ENCODE measurements around the gene CPNE5. TPM values are rescaled to one million over a fixed set of nuclear protein-coding genes. Genes with fewer than 3 reads are reported as not detected.
A peak's percentile ranks its signal among the peaks of the same experiment; 100 is the strongest.

CPNE5 gene
- total RNA-seq, 3 donors from 2014 or later (not counting 1 experiment from before 2014, with no cell fraction given), result 1.2 to 8.5 (median 2.0) TPM

- H3K4me3 ChIP-seq (ENCODE audit: low read length), result no peak overlapping the region
- intact Hi-C loops (cut with micrococcal nuclease), result loop anchor here (2.0 to 5.0 kb wide), 3 partner anchors 136 to 336 kb away; no protein-coding TSS in a partner anchor
- no peak for DNase-seq
- no peak overlapping the region for H3K27ac ChIP-seq (ENCODE audit: low read length)
- TF ChIP-seq, protein P1, sequence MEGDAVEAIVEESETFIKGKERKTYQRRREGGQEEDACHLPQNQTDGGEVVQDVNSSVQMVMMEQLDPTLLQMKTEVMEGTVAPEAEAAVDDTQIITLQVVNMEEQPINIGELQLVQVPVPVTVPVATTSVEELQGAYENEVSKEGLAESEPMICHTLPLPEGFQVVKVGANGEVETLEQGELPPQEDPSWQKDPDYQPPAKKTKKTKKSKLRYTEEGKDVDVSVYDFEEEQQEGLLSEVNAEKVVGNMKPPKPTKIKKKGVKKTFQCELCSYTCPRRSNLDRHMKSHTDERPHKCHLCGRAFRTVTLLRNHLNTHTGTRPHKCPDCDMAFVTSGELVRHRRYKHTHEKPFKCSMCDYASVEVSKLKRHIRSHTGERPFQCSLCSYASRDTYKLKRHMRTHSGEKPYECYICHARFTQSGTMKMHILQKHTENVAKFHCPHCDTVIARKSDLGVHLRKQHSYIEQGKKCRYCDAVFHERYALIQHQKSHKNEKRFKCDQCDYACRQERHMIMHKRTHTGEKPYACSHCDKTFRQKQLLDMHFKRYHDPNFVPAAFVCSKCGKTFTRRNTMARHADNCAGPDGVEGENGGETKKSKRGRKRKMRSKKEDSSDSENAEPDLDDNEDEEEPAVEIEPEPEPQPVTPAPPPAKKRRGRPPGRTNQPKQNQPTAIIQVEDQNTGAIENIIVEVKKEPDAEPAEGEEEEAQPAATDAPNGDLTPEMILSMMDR (IDR thresholded peaks at IDR 0.05), result no peak
- WGBS (ENCODE audit: insufficient coverage), result 77% methylated on average over 15 of the region's 15 CpGs
- no peak overlapping the region for H3K4me3 Mint-ChIP-seq
- H3K27me3 Mint-ChIP-seq (ENCODE audit: low read depth in 2 of 2), result peaks cover 0 to 6% of the 10 kb centered on the region in 2 donors
- peaks cover 34 to 42% of the 10 kb centered on the region in 2 donors for H3K4me1 Mint-ChIP-seq
- ATAC-seq, result no peak
- peak overlapping the region in 1 of 2 donors; percentile 68 for H3K27ac Mint-ChIP-seq
- no peaks in the 10 kb centered on the region for H3K9me3 Mint-ChIP-seq
- H3K9me3 ChIP-seq (ENCODE audit: control insufficient read depth, insufficient read depth, low read length), result no peaks in the 10 kb centered on the region
- H3K36me3 ChIP-seq (ENCODE audit: control insufficient read depth, insufficient read depth, low read length), result no peaks in the 10 kb centered on the region
- H3K4me1 ChIP-seq (ENCODE audit: control insufficient read depth, insufficient read depth, low read length), result peaks cover 53% of the 10 kb centered on the region
- H3K27me3 ChIP-seq (ENCODE audit: control insufficient read depth, insufficient read depth, low read length), result no peaks in the 10 kb centered on the region
- H3K36me3 Mint-ChIP-seq, result no peaks in the 10 kb centered on the region
These were observed 80.6 kb downstream of the CPNE5 start for GRCh38 chr6:36758516-36759147.

DNA sequence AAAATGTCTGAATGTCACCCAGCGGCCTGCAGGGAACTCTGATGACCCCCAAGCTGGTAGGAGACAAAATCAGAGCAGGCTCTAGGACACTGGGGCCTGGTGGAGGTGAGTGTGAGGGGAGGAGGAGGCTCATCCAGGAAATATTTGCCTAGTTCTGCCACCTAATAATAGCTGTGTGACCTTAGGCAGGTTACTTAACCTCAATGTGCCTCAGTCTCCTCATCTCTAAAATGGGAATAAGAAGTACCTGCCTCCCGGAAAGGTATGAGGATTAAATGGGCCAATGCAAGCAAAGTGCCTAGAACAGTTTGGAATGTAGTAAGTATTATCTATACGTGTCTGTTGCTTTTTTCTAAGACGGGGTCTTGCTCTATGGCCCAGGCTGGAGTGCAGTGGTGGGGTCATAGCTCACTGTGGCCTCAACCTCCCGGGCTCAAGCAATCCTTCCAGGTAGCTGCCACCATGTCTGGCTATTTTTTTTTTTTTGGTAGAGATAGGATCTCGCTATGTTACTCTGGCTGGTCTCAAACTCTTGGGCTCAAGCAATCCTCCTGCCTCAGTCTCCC, 81.2 kb downstream of the CPNE5 start:
- peaks cover 34 to 42% of the 10 kb centered on the region in 2 donors for H3K4me1 Mint-ChIP-seq
- H3K36me3 Mint-ChIP-seq, result no peaks in the 10 kb centered on the region
- H3K27ac Mint-ChIP-seq, result peak overlapping the region; percentile 81 to 92
- DNase-seq, result no peak
- Histone ChIP-seq H3K27me3 (ENCODE audit: control insufficient read depth, insufficient read depth, low read length) (no peaks in the 10 kb centered on the region), H3K4me3 (ENCODE audit: low read length) (no peak overlapping the region), H3K4me1 (ENCODE audit: control insufficient read depth, insufficient read depth, low read length) (peaks cover 59% of the 10 kb centered on the region), H3K27ac (ENCODE audit: low read length) (no peak overlapping the region), H3K9me3 (ENCODE audit: control insufficient read depth, insufficient read depth, low read length) (no peaks in the 10 kb centered on the region), H3K36me3 (ENCODE audit: control insufficient read depth, insufficient read depth, low read length) (no peaks in the 10 kb centered on the region)
- no peak for ATAC-seq
- TF ChIP-seq, protein P1 (IDR thresholded peaks at IDR 0.05), result no peak
- H3K27me3 Mint-ChIP-seq (ENCODE audit: low read depth in 2 of 2), result peaks cover 0 to 6% of the 10 kb centered on the region in 2 donors
- H3K9me3 Mint-ChIP-seq, result no peaks in the 10 kb centered on the region
- H3K4me3 Mint-ChIP-seq, result no peak overlapping the region
- intact Hi-C loops (cut with micrococcal nuclease), result loop anchor here (2.0 to 5.0 kb wide), 3 partner anchors 135 to 336 kb away; no protein-coding TSS in a partner anchor
- 83% methylated on average over 6 of the region's 6 CpGs for WGBS (ENCODE audit: insufficient coverage)

DNA sequence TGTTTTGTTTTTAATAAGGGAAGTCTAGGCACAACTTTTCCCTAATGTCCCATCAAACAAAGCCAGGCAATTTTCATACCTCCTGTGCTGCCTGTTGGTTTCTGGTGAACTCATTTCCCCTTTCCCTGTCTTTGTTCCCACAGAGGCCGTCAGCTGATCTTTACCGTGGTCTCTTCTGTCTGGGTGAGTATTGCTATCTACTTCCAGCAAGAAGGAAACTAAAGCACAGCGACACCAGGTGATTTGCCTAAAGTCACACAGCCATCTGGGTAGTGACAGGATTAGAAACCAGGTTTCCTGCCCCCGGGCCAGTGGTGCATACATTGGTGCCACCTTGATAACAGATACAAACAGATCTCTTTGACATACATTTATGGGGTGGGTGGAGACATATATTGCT, 82.0 kb downstream of the CPNE5 start:
- intact Hi-C loops (cut with micrococcal nuclease), result loop anchor here (5.0 kb wide), 1 partner anchor 335 kb away; no protein-coding TSS in a partner anchor
- Mint-ChIP-seq H3K36me3 (no peaks in the 10 kb centered on the region), H3K27ac (peak overlapping the region; percentile 81 to 92), H3K4me1 (peaks cover 34 to 46% of the 10 kb centered on the region in 2 donors), H3K9me3 (no peaks in the 10 kb centered on the region), H3K27me3 (ENCODE audit: low read depth in 2 of 2) (peaks cover 0 to 6% of the 10 kb centered on the region in 2 donors), H3K4me3 (peak overlapping the region; percentile 28)
- WGBS (ENCODE audit: insufficient coverage), result 42% methylated on average over 4 of the region's 4 CpGs
- DNase-seq, result peak in 1 of 2 donors; percentile 70
- Histone ChIP-seq H3K4me1 (ENCODE audit: control insufficient read depth, insufficient read depth, low read length) (peaks cover 68% of the 10 kb centered on the region), H3K36me3 (ENCODE audit: control insufficient read depth, insufficient read depth, low read length) (no peaks in the 10 kb centered on the region), H3K9me3 (ENCODE audit: control insufficient read depth, insufficient read depth, low read length) (no peaks in the 10 kb centered on the region), H3K27me3 (ENCODE audit: control insufficient read depth, insufficient read depth, low read length) (no peaks in the 10 kb centered on the region), H3K4me3 (ENCODE audit: low read length) (peak overlapping the region; percentile 7), H3K27ac (ENCODE audit: low read length) (peak overlapping the region; percentile 72)
- TF ChIP-seq, protein P1 (IDR thresholded peaks at IDR 0.05), result no peak
- ATAC-seq, result no peak

Measured in natural killer cell (primary cell).